Fibroblast of the conjunctiva (primary cell): ENCODE results near the gene PROM2.

ENCODE experiments used
- DNase-seq: peaks from one replicate; pipeline ENCODE4 v3.0.0-alpha.2; 2010; ENCODE audit warnings: low read depth

Gene PROM2

DNA sequence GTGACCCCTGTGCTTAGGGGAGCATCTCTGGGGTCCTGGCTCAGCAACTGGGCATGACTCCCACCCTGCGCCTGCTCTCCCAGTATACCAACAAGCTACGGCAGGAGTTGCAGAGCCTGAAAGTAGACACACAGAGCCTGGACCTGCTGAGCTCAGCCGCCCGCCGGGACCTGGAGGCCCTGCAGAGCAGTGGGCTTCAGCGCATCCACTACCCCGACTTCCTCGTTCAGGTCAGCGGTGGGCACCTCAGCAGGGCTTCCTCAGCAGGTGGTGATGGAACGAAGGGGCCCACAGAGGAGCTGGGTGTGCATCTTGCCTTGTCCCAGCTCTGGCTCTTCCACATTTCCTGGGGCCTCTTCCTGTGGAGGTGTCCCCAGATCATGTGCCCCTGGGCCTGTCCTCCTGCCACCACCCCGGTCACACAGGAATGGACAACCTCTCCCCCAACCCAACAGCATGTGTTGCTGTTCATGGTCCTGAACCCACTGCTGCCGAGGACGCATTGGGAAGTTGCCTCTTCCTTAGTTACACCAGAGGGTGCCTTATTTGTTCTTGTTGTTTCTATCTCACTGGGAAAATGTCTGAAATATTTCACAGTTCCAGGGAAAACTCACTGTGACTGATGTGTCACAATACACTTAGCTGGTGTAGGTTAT, 10.8 kb downstream of the PROM2 start:
- no peak for DNase-seq

DNA sequence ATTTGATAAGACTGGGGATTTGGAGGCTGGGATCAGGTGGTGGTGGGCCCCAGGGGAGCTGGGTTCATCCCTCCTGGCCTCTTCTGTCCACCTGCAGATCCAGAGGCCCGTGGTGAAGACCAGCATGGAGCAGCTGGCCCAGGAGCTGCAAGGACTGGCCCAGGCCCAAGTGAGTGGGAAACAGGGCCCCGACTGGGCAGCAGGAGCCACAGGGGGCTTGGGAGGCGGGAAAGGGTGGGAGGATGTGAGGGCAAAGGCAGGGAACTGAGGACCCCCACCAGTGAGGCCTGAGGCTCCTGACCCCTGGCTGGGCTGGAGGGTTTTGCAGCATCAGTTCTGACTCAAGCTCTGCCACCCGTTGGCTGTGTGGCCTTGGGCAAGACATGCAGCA, 11.3 kb downstream of the PROM2 start:
- DNase-seq: no peak

DNA sequence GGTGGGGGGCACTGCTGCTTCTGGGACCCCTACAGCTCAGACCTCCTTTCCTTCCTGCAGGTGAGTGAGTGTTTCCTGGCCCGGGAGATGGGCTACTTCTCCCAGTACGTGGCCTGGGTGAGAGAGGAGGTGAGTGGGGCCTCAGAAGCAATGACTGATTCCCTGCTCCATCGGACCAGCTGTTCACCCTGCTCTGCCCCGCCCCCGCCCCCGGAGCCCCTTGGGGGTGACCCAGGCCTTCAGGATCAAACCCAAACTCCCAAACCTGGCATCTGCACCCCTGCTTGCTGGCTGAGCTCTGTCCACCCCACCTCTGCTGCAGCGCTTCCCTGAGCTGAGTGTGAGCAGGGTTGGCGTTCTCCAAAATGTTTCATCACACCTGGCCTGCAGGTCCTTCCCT, 13.1 kb downstream of the PROM2 start:
- DNase-seq: no peak

DNA sequence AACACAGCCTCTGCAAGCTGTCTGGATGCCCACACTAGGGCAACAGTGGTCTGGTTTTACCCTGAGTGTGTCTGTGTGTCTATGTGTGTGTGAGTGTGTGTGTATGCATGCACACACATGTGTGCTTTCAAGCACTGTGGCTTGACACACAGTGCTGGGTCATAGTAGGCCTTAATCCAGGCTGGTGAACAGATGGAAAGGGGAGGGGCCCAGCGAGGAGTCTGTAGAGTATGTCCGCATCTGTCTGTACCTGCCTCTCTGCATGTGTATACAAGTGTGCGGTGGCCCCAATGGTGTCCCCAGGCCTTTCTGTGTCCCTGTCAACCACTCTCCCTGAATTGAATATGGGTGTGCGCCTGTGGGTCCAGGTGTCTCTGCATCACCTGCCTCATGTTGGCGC, 13.6 kb downstream of the PROM2 start:
- no peak for DNase-seq

DNA sequence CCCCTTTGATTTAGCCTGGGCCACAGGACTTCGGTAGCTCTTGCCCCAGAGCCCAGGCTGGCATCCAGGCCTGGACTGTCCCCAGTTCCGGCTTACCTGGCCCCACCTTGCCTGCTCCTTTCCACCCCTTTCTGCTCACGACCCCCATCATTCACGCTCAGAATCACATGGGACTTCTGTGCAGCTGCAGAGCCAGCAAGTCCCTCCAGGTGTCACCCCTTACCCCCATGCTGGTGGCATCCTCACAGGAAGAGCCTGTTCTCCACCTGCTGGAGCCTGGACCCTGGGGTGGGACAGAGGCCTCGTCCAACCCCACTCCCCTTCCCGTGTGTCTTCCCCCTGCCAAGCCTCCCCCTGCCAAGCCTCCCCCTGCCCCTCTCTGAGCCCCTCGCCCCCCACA, 15.0 kb downstream of the PROM2 start:
- no peak for DNase-seq

DNA sequence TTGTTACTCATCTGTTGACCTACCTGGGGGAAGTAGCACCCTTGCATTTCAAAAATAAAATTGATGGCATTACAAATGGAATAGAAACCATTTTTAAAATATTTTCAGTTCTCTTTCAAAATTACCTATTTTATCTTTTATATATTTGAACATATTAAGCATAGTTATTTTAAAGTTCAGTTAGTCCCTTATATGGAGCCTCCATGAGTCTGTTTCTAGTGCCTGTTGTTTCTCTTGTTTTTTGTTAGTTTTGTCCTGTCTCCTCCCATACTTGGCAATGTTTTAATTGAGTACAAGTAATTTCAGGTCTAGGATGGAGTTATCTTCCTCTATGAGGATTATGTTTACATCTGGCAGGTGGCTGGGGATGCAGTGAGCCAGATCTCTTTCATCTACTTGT, 17.0 kb downstream of the PROM2 start:
- no peak for DNase-seq

DNA sequence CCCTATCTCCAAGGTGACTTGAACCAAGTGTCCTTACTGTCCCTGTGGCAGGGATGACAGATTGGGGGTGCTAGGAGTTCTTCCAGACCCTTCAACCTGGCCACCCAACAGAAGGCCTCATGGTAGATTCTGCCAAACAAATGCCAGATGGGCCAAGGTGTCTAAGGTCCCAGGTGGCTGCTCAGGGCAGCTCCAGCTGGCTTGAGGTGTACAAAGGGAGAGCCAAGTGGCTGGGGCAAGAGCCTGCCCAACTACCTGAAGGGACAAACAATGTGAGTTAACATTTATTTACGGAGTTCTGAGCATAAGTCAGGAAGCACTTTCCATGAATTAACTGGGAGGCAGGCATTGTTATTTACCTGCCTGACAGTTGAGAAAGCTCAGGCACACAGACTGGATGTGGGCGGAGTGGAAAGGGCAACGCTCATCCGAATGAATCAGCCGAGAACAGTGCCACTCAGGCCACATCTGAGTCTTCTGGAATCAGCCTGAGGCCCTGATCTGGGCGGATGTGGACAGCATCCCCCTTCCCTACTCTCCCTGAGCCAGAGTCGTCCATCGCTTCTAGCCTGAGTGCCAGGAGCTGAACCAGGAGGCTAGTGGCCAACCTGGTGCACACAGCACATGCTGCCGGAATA, 18.5 kb downstream of the PROM2 start:
- no peak for DNase-seq

DNA sequence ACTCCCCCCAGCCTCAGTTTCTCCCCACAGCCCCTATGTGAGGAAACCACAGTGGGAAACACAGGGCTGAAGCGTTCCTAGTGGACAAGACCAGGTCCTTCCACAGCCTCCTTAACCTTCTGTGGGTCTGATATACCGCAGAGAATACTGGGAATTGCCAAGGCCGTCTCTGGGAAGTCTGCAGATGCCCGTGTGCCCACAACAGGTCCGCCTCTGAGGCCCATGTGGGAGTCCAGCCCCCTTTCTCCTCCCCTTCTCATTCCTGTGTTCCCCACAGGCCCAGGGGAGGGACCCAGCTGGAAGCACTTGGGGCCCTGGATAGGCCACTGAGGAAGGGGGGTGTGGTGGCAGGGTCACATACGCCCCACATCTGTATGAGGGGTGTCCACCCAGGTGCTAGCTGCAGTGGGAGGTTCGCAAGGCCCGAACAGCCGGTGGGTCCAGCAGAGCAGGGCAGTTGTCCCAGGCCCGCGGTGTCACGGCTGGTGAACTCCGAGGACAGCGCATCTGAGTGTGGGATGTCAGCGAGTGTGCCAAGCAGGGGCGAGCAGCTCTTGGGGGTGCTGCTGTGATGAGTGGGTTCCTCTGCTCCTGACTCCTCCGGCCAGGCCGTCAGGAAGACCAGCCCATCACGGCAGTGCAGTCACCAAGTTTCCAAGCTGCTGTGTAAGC, 20.5 kb downstream of the PROM2 start:
- DNase-seq: no peak

DNA sequence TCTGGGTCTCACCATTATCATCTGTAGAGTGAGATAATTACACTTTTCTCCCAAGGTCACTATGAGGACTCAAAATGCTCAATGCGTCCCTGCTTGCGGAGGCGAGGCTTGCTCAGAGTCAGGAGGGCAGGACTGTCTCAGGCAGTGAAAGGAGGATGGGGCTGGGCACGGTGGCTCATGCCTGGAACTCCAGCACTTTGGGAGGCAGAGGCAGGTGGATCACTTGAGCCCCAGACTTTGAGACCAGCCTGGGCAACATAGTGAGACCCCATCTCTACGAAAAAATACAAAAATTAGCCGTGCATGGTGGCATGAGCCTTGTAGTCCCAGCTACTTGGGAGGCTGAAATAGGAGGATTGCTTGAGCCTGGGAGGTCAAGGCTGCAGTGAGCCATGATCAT, 21.1 kb downstream of the PROM2 start:
- no peak for DNase-seq

DNA sequence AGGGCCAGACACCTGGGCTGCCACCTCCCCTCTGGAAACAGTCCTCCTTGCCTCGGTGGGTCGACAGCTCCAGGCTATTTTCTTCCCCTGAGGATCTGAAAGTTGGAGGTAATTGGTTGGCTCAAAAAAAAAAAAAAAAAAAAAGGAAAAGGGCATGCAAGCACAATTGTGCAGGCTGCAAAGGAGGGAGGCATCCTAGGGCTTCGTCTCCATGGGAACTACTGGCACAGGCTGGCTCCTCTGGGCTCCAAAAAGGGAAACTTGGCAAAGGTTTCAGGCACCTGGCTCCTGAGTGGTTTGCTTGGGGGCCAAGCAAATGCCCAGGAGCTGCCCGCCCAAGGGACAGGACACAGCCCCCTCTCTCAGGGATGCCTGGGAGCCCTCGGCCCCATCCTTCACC, 21.8 kb downstream of the PROM2 start:
- DNase-seq: no peak

DNA sequence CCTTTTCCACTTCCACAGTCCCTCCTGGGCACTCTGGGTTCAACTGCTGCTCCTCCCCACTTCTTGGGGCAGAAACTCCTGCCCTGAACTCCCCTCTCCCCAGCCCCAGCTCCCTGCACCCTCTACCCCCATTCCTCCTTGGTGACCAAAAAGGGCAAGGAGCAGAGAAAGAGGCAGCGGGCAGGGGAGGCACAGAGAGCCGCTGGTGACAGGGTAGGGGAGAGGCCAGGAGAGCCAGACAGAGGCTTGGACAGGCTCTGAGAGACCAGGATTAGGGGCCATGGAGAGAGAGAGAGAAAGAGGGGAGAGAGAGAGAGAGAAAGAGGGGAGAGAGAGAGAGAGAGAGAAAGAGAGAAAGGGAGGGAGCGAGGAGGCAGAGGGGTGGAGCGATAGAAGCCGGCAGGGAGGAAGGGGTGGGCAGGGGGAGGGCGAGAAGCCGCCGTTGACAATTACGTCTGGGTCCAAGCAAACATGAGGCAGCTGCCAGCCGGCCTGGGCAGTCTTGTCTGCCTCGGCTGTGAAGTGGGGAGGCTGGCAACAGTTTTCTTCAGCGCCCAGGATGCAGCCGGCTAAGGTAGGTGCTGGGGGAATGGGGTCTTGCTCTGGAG, 22.7 kb downstream of the PROM2 start, which contains the start of gene KCNIP3:
Gene KCNIP3 (plus strand): TSS at position 468 of the 608 bp plus-strand sequence. CDS start 92 bp downstream, at position 560.
- DNase-seq: no peak

DNA sequence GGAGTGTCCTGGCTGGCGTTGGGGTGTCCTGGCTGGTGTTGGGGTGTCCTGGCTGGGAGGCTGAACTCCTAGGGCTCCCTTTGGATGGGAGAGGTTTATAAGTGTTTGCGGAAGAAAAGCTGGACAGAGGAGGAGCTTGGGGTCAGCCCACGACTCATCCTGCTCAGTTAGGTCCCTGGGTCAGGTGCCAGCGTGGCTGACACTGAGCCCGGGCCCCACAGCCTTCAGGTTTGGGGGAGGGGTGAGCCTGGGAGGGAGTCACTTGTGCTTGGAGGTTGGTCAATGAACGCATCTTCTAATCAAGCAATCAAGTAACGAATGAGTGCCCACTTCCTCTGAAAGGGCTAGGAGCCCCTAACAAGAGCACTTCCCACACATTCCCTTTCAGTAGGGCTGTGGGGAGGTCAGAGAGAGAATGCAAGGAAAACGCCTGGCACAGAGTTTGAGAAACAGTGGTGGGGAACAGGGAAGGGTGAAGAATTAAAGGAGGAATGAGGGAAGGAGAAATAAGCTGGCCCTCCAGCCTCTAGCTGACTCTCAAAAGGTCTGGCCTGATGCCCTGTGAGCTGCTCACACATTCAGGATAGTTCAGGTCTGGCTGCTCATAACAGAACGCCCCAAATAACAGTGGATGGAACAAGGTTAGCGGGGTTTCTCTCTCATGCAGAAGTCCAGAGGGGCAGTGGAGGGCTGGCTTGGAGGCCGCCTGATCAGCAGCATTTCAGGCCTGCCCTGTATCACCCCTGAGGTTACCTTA, 23.6 kb downstream of the PROM2 start:
- no peak for DNase-seq

DNA sequence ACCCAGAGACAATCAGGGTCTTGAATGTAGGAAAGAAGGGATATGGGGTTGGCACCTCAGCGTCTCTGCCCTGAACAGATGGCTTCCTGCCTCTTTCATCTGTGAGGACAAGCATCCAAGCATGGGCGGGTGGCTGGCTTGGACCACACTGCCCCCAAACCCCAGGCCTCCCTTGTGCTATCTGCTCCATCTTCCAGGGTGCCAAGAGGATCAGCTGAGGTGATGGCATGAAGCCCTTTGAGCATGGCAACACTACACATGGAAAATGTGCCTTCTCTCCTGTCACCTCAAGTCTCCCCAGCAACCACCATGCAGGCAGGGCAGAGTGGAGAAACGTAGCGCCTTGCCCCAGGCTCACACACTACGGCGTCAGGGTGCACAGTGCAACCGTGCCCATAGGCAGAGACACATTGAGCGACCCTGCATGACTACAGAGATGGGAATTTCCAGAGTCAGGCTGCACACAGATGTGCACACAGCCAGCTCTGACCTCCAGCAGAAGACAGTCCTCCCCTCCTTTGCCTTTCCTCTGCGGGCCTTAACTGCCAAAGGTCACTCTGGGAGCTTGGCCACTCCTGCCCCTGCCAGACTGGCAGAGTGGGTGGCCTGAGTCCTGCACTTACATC, 24.4 kb downstream of the PROM2 start:
- DNase-seq: no peak

DNA sequence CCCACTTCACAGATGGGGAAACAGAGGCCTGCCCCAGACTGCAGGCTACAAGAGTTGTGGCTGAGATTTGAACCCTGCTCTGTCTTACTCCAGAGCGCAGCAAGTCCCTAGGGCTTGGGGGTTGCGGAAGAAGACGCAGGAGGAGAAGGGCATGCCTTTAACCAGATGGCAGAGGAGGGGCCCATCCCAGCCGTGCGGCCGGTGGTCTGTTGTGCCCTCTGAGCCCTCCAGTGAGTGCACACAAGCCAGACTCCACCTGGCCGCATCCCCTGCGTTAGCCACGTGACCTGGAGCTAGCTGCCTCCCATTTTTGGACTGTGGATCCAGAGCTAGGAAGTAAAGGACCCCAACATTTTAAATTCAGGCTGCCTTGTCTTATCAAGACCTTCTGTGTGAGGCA, 25.7 kb downstream of the PROM2 start:
- DNase-seq: no peak

DNA sequence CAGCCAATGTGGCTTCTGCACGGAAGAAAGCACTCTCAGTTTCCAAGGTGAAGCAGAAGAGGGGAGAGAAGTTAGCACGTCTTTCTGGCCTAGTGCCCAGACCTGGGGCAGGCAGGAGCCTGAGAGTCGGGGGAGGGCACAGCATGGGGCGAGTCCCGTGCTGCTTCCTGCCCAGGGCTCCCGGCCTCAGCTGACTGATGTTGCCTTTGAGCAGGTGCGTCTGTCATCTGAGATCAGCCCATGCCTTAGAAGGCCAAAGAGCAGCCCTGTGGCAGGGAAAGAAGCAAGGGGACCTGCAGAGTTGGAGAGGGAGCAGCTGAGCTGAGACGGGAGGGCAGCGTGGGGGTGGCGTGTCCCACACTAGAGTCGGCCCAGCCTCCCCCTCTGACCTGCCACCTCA, 26.2 kb downstream of the PROM2 start:
- DNase-seq: no peak

DNA sequence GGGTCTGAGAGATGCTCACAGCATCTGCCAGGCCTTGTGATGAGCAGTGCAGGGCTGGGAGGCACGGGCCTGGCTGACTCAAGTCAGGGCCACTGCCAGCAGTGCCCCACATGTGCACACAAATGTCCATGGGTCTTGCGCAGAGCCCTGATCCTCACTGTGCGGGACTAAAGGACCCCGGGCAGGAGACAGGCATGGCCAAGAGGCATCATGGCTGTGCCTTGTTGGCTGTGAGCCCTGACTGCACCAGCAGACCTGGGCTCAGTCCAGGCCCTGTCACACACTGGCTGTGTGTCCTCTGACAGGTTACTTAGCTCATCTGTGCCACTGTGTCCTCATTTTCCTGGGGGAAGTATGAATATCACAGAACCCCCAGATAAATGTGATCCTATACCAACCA, 26.9 kb downstream of the PROM2 start:
- DNase-seq: no peak

DNA sequence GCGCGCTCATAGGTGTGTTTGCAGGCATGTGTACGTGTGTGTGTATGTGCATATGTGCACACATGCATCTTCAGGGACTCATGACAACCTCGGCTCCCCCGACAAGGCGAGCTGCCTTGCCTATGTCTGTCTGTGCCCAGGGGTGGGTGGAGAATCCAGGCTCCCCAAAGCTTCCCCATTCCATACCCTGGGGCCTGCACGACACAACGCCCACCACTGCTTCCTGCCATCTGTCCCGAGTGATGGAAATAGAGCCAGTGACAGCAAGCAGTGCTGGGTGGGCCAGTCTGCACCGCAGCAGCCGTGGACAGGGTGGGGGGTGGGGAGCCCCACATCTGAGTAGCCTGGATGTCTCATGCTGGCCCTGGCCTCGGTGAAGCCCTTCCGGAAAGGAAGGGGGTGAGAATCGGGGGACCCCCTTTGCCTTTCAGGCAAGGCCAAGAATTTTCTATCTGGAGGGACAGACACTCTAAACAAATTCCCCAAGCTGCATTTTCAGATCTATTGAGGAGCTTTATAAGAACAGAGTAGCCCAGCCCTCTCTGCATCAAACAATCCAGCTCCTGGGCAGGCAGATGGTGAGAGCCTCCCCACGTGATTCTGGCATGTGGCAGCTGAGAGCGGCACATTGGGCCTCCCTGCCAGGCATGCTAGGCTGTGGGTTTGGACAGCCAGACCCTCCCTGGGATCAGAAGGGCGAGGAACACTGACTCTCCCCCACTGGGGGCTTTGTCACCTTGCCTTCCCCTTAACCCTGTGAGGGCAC, 27.8 kb downstream of the PROM2 start:
- no peak for DNase-seq

DNA sequence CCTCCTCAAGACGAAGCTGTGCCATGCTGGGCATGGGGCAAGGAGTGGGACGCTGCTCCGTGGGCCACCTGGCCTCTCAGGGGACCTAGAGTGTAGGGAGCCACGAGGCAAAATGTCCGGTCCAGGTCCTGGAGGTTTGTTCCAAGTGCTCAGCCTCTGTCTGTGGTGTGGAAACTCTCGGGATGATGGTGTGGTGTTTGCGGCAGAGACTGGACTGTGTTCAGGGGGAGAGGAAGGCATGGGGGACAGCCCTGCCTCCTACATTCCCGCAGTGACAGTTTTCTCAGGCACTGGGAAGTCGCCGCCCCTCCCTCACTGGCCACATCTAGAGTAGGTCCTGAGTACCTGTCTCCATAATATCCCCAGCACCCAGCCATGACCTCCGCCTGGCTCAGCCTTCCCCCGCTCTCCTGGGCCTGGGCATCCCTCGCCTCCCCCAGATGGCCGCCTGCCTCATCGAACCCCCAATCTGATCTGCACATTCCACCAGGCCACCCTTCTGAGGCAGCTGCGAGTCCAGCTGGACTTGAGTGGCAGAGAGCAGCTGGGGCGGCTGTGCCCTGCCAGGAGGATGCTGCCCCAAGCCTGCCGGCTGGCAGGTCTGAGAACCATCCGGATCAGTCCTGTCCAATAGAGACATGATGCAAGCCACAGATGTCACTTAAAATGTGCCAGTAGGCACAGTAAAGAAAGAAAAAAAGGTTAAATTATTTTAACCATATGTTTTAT, 29.1 kb downstream of the PROM2 start:
- DNase-seq: no peak

DNA sequence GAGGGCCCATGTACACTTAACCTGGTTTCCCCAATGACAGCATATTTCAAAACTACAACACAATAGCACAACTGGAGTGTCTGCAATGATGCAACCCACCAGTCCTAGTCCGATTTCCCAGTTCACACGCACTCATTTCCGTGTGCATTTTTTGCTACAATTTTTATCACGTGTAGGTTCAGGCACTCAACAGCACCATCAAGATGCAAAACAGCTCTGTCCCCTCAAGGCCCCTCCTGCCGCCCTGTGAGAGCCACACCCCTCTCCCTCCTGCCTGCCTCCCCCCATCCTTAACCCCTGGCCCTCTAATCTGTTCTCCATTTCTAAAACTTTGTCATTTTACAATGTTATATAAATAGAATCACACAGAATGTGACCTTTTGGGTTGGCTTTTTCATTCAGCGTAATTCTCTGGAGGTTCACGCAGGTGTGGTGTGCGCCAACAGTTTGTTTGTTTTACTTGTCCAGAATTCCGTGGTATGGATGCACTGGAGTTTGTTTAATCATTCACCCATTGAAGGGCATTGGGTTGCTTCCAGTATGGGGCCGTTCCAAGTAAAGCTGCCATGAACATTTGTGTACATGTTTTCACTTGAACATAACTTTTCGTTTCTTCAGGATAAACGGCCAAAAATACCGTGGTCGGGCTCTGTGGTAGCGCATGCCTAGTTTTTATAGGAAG, 31.3 kb downstream of the PROM2 start:
- peak; percentile 20 for DNase-seq
